ENCODE data around the gene NFIX. TPM values are rescaled to one million over a fixed set of nuclear protein-coding genes. Genes with fewer than 3 reads are reported as not detected.

NFIX gene
- total and polyA plus RNA-seq, 9 of the 15 experiments (the other 6 are each of a cell fraction or from before 2014, with no cell fraction given) = 0.28 to 26.8 (median 5.4) TPM

DNA sequence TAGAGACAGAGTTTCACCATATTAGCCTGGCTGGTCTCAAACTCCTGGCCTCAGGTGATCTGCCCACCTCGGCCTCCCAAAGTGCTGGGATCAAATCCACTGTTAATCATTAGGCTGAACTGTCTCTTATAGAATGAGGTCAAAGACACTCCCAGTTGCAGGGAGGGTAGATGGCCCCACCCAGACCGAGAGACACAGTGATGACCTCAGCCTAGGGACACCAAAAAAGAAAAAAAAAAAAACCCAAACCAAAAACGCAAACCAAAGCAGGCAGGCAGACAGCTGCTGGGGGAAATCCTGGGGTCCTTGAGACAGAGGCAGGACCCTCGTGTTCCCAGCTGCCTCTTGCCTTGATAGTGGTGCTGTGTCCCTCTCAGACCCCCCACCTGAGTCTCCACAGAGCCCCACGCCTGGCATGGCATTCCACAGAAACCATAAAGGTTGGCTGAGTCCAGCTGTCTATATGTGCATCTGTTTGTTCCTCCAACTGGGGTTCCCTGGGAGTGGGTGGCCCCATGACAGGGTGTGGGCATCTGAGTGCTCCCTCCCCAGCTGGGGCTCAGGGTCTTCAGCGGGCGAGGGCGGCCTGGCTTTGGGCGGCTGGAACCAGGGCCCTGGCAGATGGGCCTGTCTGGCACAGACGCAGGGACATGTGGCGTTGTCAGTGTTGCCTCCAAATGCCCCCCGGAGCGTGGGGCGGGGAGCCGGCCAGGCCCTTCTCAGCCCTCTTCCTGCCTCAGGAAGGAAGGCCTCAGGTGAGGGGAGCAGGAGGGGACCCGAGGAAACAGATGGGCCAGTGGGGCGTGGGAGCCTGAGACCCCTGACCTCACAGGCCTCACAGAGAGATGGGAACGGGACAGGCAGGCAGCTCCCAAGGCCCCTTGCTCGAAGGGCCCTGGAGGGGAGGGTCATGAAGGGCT is 20.7 kb upstream of the NFIX start (continued):
- TF ChIP-seq DPF2 (IDR thresholded peaks at IDR 0.05) (no peak; the same call in 1 of the 2 replicates), HDAC8 (tag; IDR thresholded peaks at IDR 0.05) (no peak), SMARCA5 (IDR thresholded peaks at IDR 0.05) (no peak), CREM (IDR thresholded peaks at IDR 0.05; ENCODE audit: low read depth) (peak; percentile 40; the same call in 1 of the 2 replicates), POLR2G (IDR thresholded peaks at IDR 0.05; ENCODE audit: low read depth, low read length) (peak; percentile 24; the same call in 1 of the 2 replicates), RFX1 (IDR thresholded peaks at IDR 0.05) (no peak), ATF1 (CRISPR knock-in tag; IDR thresholded peaks at IDR 0.05) (no peak), ATF1 (tag; IDR thresholded peaks at IDR 0.05) (peak; percentile 20; the same call in 1 of the 2 replicates), RBM22 (IDR thresholded peaks at IDR 0.05; ENCODE audit: low read depth, low read length, poor library complexity, severe bottlenecking) (no peak), RBM25 (IDR thresholded peaks at IDR 0.05; ENCODE audit: low read depth, low read length, severe bottlenecking) (no peak)
- TF ChIP-seq, protein P1, sequence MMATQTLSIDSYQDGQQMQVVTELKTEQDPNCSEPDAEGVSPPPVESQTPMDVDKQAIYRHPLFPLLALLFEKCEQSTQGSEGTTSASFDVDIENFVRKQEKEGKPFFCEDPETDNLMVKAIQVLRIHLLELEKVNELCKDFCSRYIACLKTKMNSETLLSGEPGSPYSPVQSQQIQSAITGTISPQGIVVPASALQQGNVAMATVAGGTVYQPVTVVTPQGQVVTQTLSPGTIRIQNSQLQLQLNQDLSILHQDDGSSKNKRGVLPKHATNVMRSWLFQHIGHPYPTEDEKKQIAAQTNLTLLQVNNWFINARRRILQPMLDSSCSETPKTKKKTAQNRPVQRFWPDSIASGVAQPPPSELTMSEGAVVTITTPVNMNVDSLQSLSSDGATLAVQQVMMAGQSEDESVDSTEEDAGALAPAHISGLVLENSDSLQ (IDR thresholded peaks at IDR 0.05) = peak; percentile 47
- TF ChIP-seq, protein P2, sequence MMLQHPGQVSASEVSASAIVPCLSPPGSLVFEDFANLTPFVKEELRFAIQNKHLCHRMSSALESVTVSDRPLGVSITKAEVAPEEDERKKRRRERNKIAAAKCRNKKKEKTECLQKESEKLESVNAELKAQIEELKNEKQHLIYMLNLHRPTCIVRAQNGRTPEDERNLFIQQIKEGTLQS (IDR thresholded peaks at IDR 0.05) = peak; percentile 78
- TF ChIP-seq, protein P2 (CRISPR knock-in tag; conservative IDR thresholded peaks at IDR 0.05) = no peak
- TF ChIP-seq, protein P3, sequence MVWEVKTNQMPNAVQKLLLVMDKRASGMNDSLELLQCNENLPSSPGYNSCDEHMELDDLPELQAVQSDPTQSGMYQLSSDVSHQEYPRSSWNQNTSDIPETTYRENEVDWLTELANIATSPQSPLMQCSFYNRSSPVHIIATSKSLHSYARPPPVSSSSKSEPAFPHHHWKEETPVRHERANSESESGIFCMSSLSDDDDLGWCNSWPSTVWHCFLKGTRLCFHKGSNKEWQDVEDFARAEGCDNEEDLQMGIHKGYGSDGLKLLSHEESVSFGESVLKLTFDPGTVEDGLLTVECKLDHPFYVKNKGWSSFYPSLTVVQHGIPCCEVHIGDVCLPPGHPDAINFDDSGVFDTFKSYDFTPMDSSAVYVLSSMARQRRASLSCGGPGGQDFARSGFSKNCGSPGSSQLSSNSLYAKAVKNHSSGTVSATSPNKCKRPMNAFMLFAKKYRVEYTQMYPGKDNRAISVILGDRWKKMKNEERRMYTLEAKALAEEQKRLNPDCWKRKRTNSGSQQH (CRISPR knock-in tag; IDR thresholded peaks at IDR 0.05) = no peak
- TF ChIP-seq, protein P4, sequence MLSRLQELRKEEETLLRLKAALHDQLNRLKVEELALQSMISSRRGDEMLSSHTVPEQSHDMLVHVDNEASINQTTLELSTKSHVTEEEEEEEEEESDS (CRISPR knock-in tag; IDR thresholded peaks at IDR 0.05) = no peak
- TF ChIP-seq, protein P5, sequence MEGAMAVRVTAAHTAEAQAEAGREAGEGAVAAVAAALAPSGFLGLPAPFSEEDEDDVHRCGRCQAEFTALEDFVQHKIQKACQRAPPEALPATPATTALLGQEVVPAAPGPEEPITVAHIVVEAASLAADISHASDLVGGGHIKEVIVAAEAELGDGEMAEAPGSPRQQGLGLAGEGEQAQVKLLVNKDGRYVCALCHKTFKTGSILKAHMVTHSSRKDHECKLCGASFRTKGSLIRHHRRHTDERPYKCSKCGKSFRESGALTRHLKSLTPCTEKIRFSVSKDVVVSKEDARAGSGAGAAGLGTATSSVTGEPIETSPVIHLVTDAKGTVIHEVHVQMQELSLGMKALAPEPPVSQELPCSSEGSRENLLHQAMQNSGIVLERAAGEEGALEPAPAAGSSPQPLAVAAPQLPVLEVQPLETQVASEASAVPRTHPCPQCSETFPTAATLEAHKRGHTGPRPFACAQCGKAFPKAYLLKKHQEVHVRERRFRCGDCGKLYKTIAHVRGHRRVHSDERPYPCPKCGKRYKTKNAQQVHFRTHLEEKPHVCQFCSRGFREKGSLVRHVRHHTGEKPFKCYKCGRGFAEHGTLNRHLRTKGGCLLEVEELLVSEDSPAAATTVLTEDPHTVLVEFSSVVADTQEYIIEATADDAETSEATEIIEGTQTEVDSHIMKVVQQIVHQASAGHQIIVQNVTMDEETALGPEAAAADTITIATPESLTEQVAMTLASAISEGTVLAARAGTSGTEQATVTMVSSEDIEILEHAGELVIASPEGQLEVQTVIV (CRISPR knock-in tag; IDR thresholded peaks at IDR 0.05; ENCODE audit: borderline replicate concordance) = no peak
